Measurements from ENCODE around the gene CPEB1. TPM values are rescaled to one million over a fixed set of nuclear protein-coding genes. Genes with fewer than 3 reads are reported as not detected.
A peak's percentile ranks its signal among the peaks of the same experiment; 100 is the strongest.
"Not testable (repeated sequence)": the region's sequence is repeated elsewhere in the genome, so short reads cannot be mapped to it uniquely, and the experiment has no call there.

Gene CPEB1
- total RNA-seq, 1 experiment from 2014 or later, result not detected

GRCh38 chr15:82649226-82649999 is 2.2 kb upstream of the CPEB1 start:
- no peak for DNase-seq (ENCODE audit: low spot score)

GRCh38 chr15:82648257-82649103 is 1.3 kb upstream of the CPEB1 start:
- no peak for DNase-seq (ENCODE audit: low spot score)

- no peak for DNase-seq (ENCODE audit: low spot score)
Measured at GRCh38 chr15:82647835-82648256, 683 bp upstream of the CPEB1 start.

GRCh38 chr15:82646250-82647044 is 716 bp downstream of the CPEB1 start:
- no peak for DNase-seq (ENCODE audit: low spot score)

- DNase-seq (ENCODE audit: low spot score), result not testable (repeated sequence)
Measured at GRCh38 chr15:82644967-82645852, 2.0 kb downstream of the CPEB1 start.

- no peak for DNase-seq (ENCODE audit: low spot score)
Measured at GRCh38 chr15:82643992-82644391, 3.2 kb downstream of the CPEB1 start.

- no peak for DNase-seq (ENCODE audit: low spot score)
Measured at GRCh38 chr15:82642656-82643055, 4.5 kb downstream of the CPEB1 start.

- DNase-seq (ENCODE audit: low spot score), result no peak
Measured at GRCh38 chr15:82641129-82641798, 5.9 kb downstream of the CPEB1 start.

- no peak for DNase-seq (ENCODE audit: low spot score)
Measured at GRCh38 chr15:82640672-82641071, 6.5 kb downstream of the CPEB1 start.

GRCh38 chr15:82635798-82636197 is 11.4 kb downstream of the CPEB1 start:
- DNase-seq (ENCODE audit: low spot score), result no peak

GRCh38 chr15:82630033-82630432 is 17.1 kb downstream of the CPEB1 start:
- DNase-seq (ENCODE audit: low spot score), result no peak

GRCh38 chr15:82625136-82625535 is 22.0 kb downstream of the CPEB1 start:
- DNase-seq (ENCODE audit: low spot score), result no peak

- no peak for DNase-seq (ENCODE audit: low spot score)
Measured at GRCh38 chr15:82624438-82624837, 22.7 kb downstream of the CPEB1 start.

GRCh38 chr15:82624008-82624407 is 23.2 kb downstream of the CPEB1 start:
- DNase-seq (ENCODE audit: low spot score), result no peak

GRCh38 chr15:82621970-82622369 is 25.2 kb downstream of the CPEB1 start:
- DNase-seq (ENCODE audit: low spot score), result peak; percentile 20

- DNase-seq (ENCODE audit: low spot score), result no peak
Measured at GRCh38 chr15:82613747-82614146, 33.4 kb downstream of the CPEB1 start.

- no peak for DNase-seq (ENCODE audit: low spot score)
Measured at GRCh38 chr15:82611348-82611747, 35.8 kb downstream of the CPEB1 start.

- DNase-seq (ENCODE audit: low spot score), result no peak
Measured at GRCh38 chr15:82602195-82602594, 45.0 kb downstream of the CPEB1 start.

- no peak for DNase-seq (ENCODE audit: low spot score)
Measured at GRCh38 chr15:82599862-82600261, 47.3 kb downstream of the CPEB1 start.

- DNase-seq (ENCODE audit: low spot score), result no peak
Measured at GRCh38 chr15:82597815-82598214, 49.3 kb downstream of the CPEB1 start.

Data from HT-29 (cell line).